Stimulated activated CD8-positive, alpha-beta memory T cell treated with anti-CD3 and anti-CD28 coated beads, Interleukin-4, amount 100 ng/mL, for 1 hour (primary cell): ENCODE data around the gene LYL1.

Experiments used
- DNase-seq, 2 donors: peaks; one replicate each; pipeline ENCODE4 v3.0.0-alpha.2; 2020; ENCODE audit warnings: low read depth in 2 of 2, low spot score in 1 of 2

The LYL1 gene

DNA sequence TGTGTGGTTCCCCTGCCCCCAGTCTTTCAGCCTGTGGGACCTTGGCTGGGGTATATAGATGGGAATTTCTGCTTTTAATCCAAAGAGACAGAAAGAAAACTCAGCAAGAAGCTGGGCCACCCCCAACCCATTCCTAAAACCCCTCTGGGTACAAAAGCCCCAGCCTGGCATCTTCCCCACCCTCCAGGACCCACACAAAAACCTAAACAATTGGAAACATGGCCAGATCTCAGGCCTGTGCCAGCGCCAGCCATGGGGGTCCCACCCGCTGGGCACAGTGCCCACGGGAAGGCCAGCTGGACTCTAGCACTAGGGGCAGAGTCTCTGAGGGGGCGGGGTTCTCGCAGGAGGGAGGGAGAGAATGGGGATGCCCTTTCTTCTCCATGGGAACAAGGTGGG is 8.6 kb downstream of the LYL1 start:
- no peak for DNase-seq

DNA sequence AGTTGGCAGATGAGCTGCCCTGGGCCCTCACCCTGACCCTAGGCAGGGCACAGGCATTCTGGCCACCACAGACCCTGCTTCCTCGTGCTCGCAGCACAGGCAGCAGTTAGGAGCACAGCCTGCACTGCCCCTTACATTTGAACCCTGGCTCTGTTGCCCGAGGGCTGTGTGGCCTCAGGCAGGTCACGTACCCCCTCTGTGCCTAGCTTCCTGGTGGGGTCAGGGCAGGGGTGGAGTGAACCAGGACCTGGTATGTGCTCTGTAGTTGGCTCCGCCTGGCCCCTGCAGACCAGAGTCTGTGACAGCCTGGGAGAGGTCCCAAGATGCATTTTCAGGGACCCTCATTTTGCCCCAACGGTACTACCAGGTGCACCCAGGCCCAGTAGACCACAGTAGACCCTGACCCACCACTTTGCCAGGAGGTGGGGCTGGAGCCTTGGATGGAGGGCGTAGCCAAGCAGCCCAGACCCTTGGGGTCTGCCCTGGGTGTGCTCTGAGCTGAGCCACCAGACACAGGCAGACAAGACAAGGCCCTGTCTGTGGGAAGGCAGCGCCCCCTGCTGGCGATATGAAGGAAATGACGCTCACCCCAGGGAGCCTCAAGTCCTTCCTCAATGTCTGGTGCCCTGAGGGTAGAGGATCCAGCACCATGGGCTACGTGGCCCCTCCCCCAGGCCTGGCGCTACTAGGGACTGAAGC is 9.1 kb downstream of the LYL1 start:
- DNase-seq: peak; percentile 64 to 75

DNA sequence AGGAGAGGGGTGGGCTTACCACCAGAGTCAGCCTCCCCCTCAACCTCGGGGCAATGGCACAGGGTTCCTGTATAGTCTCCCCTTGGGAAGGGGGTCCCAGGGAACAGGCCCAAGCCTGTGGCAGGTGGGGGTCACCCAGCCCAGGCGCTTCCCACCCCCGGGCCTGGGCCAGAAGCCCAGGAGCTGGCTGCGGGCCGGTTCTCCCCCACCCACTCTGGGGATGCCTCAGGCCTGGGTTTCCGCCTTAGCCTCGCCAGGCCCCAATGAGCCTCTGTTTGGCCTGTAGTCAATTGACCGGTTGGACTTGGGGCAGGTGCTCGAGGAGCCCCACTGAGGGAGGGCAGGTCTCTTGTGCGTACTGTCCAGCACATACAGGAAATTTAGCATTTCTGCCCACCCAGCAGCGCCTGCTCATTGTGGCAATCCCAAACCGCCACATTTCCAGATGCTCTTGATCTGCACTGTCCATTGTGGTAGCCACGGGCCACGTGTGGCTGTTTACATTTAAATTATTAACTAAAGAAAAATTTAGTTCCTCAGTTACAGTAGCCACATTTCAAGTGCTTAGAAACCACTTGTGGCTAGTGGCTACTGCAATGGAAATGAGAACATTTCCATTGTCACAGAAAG is 9.9 kb downstream of the LYL1 start:
- DNase-seq: no peak

DNA sequence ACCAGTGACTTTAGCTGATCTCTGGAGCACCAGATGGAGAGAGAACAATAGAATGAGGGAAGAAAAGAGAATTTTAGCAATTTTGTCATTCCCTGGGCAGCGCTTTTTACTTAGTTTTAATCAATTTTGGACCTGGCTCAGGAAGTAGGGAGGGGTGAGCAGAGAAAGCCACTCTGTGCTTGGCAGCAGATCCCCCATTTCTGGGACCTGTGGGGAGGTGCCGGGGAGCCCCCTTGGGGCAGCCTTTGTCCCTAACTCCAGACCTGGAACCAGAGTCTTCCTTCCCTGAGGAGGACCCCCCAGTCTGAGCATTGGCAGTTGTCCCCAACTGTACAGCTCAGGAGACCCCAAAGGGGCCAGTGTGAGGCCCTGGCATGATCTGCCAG is 10.5 kb downstream of the LYL1 start:
- no peak for DNase-seq

DNA sequence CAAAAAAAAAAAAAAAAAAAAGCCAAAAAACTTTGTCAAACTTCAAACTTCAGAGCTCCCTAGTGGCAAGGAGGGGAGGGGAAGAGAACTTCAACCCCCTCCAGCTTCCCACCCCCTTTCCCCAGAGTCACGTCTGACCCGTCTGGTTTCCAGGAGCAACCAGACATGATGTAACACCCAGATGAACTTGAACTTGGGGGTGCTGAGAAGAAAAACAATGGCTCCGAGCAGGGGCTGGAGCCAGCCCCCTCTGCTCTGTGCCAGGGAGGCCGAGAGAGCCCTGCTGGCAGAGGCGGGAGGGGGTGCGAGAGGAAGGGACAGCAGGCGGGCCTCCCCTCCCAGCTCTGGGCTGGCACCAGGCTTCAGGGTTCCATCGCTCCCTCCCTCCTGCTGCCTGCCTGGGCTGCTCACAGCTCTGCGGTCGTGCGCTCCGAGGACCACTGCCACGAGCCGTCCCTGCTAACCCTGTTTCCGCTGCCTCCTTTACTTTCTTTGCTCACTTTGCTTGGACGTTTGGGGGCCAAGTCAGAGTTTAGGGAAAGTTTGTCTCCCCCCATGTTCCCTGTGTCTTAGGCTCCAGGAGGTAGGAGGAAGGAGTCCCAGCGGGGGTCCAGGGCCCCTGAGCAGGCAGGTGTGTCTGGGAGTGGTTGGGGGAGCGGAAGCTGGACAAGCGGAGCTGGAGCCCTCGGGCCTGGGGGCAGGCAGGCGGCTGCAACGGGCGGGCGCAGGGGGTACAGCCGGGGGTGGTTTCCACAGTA is 11.1 kb downstream of the LYL1 start:
- DNase-seq: no peak

DNA sequence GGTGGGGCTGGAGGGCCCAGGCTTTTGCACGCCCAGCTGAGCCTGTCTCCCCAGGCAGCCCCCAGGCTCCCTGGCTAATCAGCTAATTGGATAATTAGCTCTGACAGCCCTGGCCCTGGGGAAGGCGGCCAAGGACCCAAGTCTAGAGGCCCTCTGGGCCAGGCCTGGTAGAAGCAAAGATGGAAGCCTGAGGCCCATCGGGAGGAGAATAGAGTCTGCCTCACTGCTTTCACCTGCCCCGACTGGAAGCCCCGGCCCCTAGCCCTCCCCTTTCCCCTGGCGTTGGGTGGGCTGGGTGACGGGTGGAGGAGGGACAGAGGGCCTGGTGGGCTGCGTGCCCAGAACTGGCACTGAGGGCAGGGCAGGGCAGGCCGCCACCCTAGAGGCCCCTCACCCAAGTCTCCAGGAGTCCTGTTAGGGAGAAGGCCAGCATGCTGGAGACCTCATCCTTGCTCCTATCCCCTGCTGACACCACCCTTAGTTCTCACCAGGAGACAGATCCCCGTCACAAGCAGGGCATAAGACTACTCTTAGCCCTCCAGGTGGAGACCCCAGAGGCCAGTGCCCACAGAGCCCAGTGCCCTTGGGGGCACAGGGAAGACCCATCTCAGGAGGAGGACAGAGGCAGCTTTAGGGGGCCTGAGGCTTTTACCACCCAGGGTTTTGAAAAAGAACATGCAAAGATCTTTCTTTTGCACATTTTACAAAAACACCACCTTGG is 12.0 kb downstream of the LYL1 start:
- DNase-seq: no peak

DNA sequence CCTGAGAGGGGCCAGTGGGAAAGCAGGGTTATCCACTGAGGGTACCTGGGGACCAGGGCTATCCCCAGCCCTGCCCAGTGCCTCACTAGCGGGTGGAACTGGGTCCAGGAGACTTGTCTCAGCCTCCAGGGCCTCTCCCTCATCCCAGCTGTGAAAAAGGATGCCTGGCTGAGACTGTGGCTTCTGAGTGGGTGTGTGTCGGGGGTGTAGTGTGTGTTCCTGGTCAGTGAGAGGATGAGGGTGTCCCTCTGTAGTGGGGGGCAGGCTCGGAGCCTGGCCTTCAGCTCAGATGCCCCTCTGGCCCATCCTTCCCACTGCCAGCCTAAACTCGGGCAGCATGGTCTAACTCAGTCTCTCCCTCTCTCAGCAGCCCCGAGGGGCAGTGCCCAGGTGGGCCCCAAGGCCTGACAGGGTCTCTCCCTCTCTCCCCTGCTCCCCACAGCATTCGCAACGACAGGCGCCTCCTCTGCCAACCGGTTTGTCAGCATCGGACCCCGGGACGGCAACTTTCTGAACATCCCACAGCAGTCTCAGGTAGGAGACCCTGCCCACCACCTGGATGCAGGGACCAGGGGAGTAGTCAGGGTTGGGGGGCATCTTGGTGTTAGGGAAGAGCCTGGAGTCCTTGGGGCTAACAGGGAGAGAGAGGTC is 12.7 kb downstream of the LYL1 start:
- no peak for DNase-seq

DNA sequence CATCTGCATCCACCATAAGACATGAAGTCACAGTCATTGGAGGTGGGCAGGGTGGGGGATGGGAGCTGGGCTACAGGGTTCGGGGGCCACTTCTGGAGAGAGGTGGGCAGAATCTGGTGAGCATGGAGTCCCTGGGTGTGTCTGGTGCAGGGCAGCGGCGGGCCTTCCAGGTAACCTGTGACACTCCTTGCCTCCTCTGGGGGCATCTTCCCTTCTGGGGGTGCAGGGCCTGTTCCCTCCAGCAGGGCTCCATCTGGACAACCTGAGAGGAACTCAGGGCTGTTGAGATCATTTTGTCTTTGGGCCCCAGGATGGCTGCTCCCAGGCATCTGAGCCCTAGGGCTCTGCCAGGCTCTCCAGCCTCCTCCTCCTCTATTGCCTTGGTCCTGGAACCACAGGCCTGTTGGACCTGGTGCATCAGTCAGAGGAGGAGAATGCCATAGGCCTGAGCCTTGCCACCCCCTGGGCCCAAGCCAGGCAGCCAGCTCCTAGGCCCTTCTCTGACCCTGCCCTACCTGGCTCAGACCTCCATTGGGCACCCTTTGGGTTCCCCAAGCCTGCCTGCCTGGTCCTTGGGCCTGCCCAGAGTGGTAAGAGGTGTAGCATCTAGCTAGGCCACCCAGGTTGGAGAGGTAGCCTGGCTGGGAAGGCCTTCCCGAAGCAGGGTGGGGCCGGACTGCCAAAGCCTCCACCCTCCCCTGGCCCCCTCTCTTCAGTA is 13.4 kb downstream of the LYL1 start:
- DNase-seq: no peak

DNA sequence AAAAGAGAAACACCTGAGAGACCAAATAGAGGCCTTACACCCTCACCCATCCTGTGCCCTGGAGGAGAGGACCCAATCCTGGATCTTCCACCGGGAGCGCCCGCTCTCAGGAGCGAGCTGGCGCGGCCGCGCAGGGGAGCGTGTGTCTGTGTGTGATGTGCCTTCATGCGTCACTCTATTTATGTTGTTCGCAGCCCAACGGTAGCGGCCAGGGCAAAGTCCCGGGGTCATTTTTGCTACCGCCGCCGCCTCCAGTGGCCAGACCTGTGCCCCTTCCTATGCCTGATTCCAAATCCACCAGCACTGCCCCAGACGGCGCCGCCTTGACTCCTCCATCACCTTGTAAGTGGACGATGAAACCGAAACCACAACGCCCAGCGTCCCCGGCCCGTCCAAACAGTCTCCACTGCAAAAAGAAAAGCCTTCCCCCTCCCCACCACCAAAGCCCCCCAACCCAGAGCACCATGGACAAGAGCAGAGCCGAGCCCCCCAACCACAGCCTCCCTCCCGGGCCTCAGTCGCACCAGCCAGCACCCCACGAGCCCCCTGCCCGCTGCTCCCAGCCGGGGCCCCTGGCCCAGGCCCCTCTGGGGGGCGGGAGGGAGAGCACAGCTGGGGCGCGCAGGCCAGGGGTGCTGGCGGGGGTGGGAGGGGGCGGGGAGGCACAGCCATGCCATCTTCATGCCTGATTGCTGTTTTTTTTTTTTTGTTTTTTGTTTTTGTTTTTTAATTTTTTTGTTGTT is 14.7 kb downstream of the LYL1 start:
- no peak for DNase-seq

DNA sequence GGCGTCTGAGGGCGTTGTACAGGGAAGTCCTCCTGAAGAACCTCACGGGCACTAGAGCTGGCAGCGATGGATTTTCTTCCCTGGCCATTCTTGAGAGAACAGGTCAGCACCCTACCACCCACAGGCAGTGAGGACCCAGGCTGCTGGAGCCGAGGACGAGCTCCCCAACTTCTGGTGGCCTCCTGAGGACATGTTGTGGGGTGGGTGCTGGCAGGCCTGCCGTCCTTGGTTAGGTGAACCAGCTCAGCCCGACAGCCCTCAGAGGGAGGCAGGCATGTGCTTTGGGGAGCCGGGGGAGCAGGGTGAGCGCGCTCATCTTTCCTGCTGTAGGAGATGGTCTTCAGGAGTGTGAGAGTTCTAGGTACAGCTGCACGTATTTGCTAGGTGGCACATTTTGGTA is 15.4 kb downstream of the LYL1 start:
- DNase-seq: no peak

DNA sequence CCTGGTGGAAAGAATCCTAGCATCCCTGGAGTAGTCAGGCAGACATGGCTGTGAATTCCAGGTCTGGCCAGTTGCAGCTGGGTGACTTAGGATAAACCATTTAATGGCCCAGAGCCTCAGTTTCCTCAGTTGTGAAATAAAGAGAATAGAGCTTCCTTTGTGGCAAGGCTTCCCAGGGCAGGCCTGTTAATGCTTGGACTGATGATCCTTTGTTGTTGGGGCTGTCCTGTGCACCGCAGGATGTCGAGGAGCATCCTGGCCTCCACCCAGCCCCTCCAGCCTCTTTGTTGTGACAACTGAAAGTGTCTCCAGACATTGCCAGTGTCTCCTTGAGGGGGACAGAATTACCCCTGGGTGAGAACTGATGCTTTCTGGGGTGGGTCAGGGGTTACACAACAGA is 16.3 kb downstream of the LYL1 start:
- DNase-seq: no peak

DNA sequence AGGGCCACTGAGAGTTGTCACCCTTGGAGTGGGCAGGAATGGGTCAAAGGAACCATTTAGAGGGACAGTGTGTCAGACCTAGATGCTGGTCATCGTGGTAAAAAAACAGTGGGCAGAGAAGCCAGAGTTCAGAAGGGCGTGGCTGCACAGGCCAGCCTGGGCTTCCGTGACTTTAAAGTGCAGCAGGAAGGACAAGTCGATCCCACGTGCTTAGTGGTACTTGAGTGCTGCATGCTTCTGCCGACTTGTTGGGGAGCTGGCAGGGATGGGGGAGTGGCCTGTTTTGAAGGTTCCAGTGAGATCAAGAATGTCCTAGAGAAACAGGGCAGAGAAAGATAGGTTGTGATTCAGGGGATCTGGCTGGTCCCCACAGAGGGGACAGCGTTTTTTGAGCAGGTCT is 17.0 kb downstream of the LYL1 start:
- no peak for DNase-seq

DNA sequence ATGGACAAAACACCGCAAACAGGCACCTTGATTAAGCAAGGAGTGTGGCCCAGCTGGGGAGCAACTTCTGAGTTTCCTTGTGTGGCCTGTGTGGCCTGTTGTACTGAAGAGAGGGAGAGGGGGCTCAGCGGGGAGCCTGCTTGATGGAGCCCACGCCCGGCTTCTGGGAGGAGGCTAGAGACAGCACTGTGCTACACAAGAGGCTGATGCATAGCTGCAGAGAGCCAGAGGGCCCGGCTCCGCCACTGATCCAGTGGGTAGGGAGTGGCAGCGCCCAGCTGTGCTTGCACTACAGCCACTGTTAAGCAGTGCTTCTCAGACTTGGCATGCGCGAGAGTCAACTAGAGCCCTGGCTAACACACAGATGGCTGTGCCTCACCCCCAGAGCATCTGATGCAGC is 19.0 kb downstream of the LYL1 start:
- DNase-seq: no peak

DNA sequence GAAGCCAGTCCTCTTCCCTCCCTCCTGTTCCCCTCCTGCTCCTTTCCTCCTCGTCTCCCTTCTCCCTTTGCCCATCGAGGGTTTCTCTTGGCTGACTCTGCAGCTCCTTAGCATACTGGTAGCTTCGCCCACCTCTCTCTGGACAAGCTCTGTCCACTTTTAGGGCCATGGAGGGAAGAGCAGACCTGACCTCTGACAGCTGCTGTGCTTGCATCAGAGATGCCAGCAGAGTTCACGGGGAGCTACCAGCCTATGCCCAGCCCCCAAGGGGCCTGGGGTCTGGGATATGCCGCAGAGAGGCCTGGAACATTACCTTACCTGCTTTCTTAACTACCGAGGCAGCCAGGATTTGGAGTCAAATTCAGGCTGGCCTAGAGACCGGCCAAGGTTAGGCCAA is 19.7 kb downstream of the LYL1 start:
- no peak for DNase-seq

DNA sequence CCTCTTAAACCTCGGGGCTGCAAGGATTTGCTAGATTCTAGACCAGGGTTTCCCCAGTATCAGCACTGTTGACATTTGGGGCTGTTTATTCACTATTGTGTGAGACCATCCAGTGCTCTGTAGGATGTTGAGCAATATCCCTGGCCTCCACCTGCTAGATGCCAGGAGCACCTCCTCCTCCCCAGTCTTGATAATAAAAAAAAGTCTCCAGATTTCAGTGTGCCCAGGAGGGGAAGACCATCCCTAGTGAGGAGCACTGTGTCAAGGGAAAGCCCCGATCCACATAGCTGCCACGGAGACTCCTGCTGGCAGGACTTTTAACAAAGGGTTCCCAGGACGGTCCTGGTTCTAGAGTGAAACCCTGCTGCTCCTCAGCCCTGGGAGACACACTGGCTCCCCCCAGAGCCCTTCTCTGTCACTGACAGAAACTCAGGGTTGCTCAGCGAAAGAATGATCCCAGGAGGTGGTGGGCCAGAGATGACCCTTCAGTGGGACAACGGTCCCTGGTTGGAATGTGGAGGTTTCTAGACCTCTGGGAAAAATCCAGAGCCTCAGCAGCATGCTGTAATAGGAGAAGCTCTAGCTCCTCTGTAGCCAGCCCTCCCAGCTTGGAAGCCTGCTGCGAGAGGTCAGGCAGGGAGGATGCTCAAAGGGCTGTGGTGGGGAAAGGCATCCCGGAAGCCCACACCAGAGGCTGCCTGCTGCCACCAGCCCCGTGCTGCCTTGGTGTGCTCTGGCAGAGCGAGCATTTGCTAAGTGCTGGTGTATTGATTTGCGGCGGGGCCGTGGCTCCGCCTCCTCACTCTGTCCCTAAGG is 20.3 kb downstream of the LYL1 start:
- DNase-seq: no peak

DNA sequence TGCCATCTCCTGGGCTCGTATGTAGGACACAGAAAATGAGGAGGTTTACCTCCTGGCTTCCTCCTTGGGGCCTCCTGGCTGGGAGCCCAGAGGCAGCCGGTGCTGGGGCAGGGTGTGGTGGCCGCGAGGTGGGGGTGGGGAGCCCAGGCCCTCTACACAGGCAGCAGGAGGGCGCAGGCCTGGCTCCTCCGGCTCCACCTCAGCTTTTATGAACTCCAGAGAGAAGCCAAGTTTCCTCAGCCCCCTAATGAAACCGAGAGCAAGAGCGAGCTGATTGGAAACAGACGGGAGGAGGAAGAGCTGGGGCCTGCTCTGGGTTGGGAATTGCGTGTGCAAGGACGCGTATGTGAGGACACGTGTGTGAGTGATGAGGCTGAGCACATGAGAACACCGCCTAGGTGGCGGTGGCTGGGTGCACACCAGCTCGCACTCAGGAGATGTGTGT is 23.1 kb downstream of the LYL1 start:
- no peak for DNase-seq

DNA sequence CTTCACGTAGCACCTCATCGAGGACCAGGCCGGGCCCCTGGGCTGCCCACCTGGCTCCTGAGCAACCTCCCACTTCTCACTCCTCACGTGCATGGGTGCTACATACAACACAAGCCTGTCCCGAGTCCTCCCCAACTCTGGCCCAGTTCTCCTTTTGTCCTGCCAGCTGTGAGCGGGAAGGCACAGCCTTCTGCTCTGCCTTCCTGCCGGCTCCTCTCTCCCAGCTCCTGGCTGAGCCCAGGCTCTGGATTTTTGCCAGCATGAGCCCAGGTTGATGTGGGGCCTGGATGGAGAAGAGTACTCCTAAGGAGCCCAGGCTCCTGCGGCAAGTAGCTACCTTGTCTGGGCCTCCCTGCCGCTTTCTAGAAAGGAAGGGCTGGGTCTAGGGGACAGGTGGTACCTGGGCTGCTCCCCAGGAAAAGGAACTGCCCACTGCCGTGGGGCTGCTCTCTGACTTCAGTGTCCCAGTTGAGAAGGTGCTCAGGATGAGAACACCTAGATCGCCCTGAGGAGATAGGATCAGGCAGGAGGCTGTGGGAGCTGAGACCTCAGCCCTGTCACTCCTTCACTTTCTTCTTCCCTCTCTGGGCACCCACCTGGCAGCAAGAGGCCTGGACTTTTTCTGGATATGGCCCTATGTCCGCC is 23.6 kb downstream of the LYL1 start:
- DNase-seq: no peak

DNA sequence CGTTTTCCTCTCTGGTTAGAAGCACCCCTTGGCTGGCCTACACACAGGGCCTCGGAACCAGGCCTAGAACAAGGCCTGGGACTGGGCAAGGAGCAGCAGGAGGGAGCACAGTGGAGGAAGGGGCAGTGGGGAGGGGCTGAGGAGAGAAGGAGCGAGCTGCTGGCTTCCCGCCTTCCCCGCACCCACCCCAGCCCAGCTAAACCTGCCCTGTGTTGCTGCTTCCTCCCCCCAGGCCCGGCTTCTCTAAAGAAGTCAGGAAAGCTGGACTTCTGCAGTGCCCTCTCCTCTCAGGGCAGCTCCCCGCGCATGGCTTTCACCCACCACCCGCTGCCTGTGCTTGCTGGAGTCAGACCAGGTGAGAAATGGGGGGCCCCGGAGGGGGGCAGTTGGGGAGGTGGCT is 24.3 kb downstream of the LYL1 start:
- no peak for DNase-seq

DNA sequence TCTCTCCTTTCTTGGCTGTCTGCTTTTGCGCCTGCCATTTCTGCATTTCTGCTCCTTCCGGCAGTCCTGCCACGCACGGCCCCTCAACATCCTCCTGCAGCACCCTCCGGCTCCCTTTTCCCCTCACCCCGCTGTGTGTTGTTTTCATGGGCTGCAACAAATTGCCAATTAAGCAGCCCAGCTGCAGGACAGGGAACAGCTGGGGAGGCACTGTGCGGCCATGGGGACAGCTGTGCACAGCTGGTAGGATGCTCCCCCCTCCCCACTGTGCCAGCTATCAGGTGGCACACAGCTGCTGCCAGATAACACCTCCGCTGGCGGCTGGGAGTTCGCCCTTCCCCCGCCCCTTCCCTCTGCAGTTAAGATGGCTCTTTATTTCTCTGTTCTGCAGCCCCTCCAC is 25.4 kb downstream of the LYL1 start:
- no peak for DNase-seq
